ENCODE data around the gene SLC39A13.

Gene SLC39A13

GRCh38 chr11:47461876-47462275 is 53.5 kb downstream of the SLC39A13 start:
- no peak for DNase-seq

DNA sequence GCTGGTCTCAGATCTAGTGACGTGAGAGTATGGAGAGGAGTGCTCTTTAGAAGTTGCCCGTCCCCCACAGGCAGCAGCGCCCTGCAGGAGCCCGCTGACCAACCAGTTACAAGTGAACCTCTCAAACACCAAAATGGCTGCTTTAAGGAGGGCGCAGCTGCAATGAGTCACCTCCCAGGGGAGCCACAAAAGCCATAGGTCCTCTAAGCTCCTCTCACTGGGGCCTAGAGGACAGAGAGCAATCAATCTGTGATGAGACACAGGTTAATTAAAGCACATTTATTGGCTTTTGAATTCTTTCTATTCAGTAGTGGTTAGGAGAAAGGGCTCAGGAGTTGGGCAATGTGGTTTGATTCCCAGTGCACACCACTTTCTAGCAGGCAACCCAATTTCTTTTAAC is 56.1 kb downstream of the SLC39A13 start:
- DNase-seq = no peak

All from inflammatory macrophage treated with lipopolysaccharide for 1 hour (primary cell).